NT2/D1 (cell line): ENCODE data around the gene FBXL16.

ENCODE experiments used
- YY1 ChIP-seq: IDR thresholded peaks from 2 replicates; pipeline ENCODE4 v1.6.1; 2011; ENCODE audit not compliant: insufficient read length, insufficient read depth
- ZNF274 ChIP-seq: IDR thresholded peaks from 2 replicates; pipeline ENCODE4 v1.6.1; 2011; ENCODE audit warnings: mild to moderate bottlenecking, low read depth, low read length

DNA sequence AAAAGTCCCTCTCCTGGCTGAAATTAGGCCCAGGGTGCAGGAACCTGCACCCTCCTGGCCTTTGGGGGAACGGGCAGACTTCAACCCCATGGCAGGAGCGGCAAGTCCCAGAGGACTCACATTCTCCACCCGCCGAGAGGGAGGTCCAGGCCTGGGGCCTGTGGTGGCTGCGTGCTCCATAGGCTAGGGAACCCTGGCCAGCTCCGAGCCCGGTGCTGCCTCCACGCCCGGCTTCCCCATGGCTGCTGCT is 20.5 kb upstream of the FBXL16 start:
- TF ChIP-seq YY1 (no peak), ZNF274 (no peak)
